ENCODE measurements around the gene AP2M1. TPM values are rescaled to one million over a fixed set of nuclear protein-coding genes. Genes with fewer than 3 reads are reported as not detected.
"Not testable (repeated sequence)": the region's sequence is repeated elsewhere in the genome, so short reads cannot be mapped to it uniquely, and the experiment has no call there.

AP2M1 gene
- total RNA-seq, 1 donor from 2014 or later: 389 TPM

- no peak for DNase-seq (ENCODE audit: low spot score)
Measured at GRCh38 chr3:184156522-184156955, 18.1 kb upstream of the AP2M1 start.

GRCh38 chr3:184157206-184157605 lies 17.4 kb upstream of the AP2M1 start:
- DNase-seq (ENCODE audit: low spot score): no peak

GRCh38 chr3:184158404-184158803 lies 16.3 kb upstream of the AP2M1 start:
- DNase-seq (ENCODE audit: low spot score): no peak

GRCh38 chr3:184160456-184160855 lies 14.2 kb upstream of the AP2M1 start:
- DNase-seq (ENCODE audit: low spot score): no peak

- not testable (repeated sequence) for DNase-seq (ENCODE audit: low spot score)
Measured at GRCh38 chr3:184162571-184163070, 12.0 kb upstream of the AP2M1 start.

- no peak for DNase-seq (ENCODE audit: low spot score)
Measured at GRCh38 chr3:184164648-184165330, 9.9 kb upstream of the AP2M1 start.

GRCh38 chr3:184165543-184165942 lies 9.1 kb upstream of the AP2M1 start:
- DNase-seq (ENCODE audit: low spot score): no peak

- DNase-seq (ENCODE audit: low spot score): no peak
Measured at GRCh38 chr3:184166671-184167070, 8.0 kb upstream of the AP2M1 start.

GRCh38 chr3:184167786-184168185 lies 6.9 kb upstream of the AP2M1 start:
- DNase-seq (ENCODE audit: low spot score): no peak

- no peak for DNase-seq (ENCODE audit: low spot score)
Measured at GRCh38 chr3:184168363-184169120, 6.1 kb upstream of the AP2M1 start.

GRCh38 chr3:184169896-184170875 lies 4.5 kb upstream of the AP2M1 start:
- no peak for DNase-seq (ENCODE audit: low spot score)

GRCh38 chr3:184171562-184171961 lies 3.1 kb upstream of the AP2M1 start:
- DNase-seq (ENCODE audit: low spot score): no peak

GRCh38 chr3:184172681-184173373 lies 1.8 kb upstream of the AP2M1 start:
- DNase-seq (ENCODE audit: low spot score): no peak

GRCh38 chr3:184173374-184173722 lies 1.3 kb upstream of the AP2M1 start:
- DNase-seq (ENCODE audit: low spot score): no peak

GRCh38 chr3:184174284-184174645 lies 390 bp upstream of the AP2M1 start:
- DNase-seq (ENCODE audit: low spot score): no peak

- DNase-seq (ENCODE audit: low spot score): no peak
Measured at GRCh38 chr3:184175506-184175905, 851 bp downstream of the AP2M1 start.

- no peak for DNase-seq (ENCODE audit: low spot score)
Measured at GRCh38 chr3:184175981-184176376, 1.3 kb downstream of the AP2M1 start.

- no peak for DNase-seq (ENCODE audit: low spot score)
Measured at GRCh38 chr3:184176377-184177330, 2.0 kb downstream of the AP2M1 start.

GRCh38 chr3:184177331-184177731 lies 2.7 kb downstream of the AP2M1 start:
- no peak for DNase-seq (ENCODE audit: low spot score)

Measured in mesenteric fat pad (tissue), 1 donor.